Stimulated activated CD4-positive, alpha-beta T cell treated with anti-CD3 and anti-CD28 coated beads, Interleukin-1b, Interleukin-23, amount 100 ng/mL, for 1 hour (primary cell): ENCODE results near the gene SPEM1.

Experiments used
- DNase-seq, 2 donors: peaks; one replicate each; pipeline ENCODE4 v3.0.0-alpha.2; 2020; ENCODE audit warnings: low read depth in 2 of 2

SPEM1 gene

DNA sequence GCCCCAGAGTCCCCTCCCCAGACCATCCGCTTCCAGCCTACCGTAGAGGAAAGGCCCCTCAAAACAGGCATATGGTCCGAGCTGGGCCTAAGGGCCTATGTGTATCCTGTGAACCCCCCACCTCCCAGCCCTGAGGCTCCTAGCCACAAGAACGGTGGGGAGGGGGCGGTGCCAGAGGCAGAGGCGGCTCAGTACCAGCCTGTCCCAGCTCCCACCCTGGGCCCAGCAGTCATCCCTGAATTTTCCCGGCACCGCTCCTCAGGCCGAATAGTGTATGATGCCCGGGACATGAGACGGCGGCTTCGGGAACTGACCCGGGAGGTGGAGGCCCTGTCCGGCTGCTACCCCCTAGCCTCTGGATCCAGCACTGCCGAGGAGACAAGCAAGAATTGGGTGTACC lies 1.1 kb downstream of the SPEM1 start:
- no peak for DNase-seq

DNA sequence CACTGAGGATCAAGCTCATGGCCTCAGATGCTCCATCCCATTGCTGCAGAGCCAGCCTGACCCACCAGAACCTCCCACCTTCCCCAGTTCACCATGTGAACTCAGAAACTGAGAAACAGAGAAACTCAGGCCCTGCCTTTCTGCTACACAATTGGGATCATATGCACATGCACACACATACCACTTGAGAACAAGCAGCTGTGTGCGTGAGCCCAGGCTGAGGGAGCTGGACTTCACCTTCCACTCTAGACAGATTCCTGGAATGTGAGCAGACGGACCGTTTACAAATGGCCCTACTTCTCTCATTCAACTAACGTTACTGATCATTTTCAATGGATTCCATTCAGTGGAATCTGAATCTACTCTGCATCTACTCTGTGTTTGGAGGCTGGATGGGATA lies 3.6 kb downstream of the SPEM1 start:
- no peak for DNase-seq

DNA sequence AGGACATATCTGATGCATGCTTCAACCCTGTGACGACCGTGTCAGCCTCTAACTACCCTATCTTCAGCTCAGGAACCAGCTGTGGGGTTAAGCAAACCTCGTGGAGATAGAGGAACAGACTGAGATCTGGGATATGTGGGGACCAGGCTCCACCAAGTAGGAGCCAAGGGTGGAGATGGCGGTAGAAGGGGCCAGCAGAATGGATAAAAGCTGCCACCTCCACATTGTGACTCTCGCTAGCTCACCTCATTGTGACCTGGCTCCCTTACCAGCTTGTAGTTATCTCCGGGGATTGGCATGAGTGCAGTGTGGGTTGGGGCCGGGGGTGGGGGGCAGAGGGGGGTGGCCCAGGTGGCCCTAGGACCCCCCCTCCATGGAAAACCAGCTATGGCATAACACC lies 5.2 kb downstream of the SPEM1 start, which contains the start of gene SPEM2:
SPEM2 (plus strand) TSS at position 301 of the 400 bp plus-strand sequence; CDS start at position 374, 73 bp downstream.
- no peak for DNase-seq

DNA sequence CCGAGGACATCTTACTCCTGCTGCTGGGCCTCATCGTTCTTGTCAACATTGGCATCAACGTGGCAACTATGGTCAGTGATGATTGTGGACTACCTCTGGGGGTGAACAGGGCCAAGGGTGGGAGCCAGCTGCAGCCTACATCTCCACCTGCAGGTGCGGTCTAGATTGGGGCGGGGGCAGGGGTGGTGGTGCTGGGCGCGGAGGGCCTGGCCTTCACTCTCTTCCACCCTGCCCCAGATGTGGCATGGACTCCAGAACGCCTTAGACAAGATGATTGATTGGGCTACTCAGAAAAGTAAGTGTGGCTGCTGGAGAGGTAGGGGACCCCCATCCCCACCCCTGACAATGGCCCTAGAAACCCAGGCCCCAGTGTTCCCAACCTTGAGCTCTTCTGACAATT lies 5.6 kb downstream of the SPEM1 start:
- no peak for DNase-seq

DNA sequence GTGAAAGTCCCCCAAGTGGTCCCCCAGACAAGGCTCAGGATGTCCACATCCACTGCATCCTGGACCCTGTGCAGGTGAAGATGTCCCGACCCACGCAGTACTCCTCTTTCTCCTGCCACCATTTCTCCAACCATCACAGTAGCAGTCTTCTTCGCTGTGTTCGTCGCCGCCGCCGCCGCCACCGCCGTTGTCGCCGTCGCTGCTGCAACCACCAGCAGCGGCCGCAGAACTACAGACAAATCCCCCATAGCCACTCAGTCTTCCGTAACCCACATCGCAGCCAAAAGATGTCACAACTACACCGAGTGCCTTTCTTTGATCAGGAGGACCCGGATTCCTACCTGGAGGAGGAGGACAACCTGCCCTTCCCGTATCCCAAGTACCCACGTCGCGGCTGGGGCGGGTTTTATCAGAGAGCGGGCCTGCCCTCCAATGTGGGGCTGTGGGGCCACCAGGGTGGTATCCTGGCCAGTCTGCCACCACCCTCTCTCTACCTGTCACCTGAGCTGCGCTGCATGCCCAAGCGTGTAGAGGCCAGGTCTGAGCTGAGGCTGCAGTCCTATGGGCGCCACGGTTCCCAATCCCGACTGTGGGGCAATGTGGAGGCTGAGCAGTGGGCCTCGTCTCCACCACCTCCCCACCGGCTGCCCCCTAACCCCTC lies 6.2 kb downstream of the SPEM1 start:
- DNase-seq: no peak

DNA sequence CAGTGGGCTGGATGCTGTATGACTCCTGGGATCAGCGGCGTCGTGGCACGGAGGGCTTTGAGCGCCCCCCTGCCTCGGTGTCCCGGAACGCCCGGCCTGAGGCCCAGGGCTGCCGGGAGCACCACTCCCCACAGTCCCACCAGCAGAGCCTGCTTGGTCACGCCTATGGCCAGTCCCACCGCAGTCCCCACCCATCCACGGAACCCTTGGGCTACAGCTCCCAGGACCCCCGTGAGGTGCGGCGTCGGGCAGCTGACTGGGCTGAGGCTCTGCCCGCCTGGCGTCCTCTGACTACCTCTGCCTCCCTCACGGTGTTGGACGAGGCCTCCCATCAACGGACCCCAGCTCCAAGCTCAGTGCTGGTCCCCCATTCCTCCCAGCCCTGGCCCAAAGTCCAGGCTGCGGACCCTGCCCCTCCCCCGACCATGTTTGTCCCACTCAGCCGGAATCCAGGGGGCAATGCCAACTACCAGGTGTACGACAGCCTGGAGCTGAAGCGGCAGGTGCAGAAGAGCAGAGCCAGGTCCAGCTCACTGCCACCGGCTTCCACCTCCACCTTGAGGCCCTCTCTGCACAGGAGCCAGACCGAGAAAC lies 6.9 kb downstream of the SPEM1 start:
- DNase-seq: no peak

DNA sequence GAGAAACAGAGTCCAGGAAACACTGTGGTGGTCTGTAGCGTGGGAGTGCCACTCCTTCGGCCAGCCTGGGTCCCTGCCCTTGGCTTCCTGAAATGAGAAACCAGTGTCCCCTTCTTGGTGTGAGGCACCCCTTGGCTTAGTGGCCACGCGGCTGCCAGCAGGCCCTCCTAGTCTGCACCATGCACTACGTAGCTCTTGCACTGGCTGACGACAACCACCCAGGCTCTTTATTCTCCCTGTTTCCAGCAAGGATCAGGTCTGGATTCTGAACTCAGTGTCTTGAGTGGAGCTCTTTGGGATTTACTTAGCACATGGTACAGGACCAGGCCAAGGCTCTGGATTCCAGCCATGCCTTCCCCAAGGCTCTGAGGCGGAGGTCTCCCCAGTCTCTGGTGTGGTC lies 7.4 kb downstream of the SPEM1 start:
- no peak for DNase-seq

DNA sequence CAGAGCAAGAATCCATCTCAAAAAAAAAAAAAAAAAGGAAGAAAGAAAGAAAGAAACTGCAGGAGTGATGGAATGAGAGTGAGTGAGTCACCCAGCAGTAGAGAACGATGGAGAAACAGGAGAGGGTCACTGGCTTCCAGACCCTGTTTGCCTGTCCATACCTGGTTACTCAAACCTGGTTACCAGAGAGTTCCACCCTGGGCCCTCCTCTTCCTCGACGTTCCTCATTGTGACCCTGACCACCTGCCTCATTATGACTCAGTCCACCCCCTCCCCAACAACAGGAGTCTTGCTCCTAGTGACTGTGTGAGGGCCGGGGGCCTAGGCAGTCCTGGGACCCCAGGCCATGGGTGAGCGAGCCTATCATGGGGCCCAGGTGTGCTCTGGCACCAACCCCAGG lies 8.4 kb downstream of the SPEM1 start, which contains the start of gene SPEM3:
SPEM3 (plus strand) TSS at position 301 of the 400 bp plus-strand sequence; CDS start at position 347, 46 bp downstream.
- no peak for DNase-seq

DNA sequence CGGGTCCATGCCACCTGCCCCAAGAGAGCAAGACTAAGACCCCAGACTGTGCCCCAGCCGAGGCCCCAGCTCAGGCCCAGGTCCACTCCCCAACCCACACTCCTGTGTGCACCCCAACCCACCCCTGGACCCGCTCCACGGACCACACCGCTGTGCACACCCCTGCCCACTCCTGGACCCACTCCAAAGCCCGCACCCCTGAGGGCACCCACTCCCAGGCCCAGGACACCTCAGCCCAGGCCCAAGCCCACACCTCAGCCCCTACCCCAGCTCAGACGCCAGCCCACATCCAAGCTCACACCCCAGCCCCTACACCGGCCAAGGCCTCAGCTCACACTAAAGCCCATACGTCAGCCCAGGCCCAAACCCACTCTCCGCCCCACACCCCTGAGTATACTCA lies 9.6 kb downstream of the SPEM1 start:
- DNase-seq: no peak

DNA sequence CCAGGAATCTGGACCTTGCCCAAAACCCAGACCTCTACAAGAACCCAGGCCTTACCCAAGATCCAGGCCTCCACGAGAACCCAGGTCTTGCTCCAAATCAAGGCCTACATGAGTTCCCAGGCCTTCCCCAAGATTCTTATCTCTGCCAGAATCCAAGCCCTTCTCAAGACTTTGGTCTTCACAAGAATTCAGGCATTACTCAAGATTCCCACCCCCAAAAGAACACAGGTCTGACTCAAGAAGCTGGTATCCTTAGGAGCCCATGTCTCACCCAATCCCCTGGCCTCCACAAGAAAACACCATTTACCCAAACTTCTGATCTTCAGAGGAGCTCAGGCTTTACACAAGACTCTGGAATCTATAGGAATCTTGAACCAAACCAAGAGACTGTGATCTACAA lies 11.1 kb downstream of the SPEM1 start:
- no peak for DNase-seq

DNA sequence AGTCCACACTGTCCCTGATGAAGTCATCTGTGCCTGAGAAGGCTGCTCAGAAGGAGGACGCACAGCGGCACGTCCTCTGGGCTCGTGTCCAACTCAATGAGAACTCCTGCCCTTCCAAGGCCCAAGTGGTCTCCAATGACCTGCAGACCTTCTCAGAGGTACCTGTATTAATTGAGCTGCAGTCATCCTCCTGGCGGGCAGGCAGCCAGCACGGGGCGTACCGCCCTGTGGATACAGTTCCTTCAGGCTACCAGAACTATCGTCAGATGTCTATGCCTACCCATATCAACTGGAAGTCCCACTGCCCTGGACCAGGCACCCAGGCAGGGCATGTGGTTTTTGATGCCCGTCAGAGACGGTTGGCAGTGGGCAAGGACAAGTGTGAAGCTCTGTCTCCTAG lies 12.2 kb downstream of the SPEM1 start:
- DNase-seq: no peak

DNA sequence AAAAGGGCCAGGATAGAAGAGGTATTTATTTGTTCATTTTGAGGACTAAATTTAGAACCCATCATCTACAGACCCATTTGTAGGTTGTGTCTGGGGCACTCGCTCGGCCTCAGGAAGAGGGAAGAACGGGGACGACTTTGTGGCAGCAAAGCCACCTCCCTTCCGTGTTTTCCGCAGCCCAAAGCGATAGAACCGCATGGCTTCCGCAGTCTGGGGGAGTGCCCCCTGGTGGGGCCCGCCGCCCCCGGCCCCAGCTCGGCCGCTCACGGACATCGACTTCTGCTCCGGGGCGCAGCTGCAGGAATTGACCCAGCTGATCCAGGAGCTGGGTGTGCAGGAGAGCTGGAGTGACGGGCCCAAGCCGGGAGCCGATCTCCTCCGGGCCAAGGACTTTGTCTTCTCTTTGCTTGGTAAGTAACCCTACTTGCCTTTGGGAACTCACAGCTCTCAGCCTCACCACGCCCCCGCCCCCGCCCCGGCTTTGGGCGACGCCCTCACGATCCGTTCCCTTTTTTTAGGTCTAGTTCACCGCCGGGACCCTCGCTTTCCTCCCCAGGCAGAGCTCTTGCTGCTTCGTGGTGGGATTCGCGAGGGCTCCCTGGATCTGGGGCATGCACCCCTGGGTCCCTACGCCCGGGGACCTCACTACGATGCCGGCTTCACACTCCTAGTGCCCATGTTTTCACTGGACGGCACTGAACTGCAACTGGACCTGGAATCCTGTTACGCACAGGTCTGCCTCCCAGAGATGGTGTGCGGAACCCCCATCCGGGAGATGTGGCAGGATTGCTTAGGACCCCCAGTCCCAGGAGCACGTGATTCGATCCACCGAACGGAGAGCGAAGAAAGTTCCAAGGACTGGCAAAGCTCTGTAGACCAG lies 15.8 kb downstream of the SPEM1 start:
- DNase-seq: peak; percentile 18 to 27

DNA sequence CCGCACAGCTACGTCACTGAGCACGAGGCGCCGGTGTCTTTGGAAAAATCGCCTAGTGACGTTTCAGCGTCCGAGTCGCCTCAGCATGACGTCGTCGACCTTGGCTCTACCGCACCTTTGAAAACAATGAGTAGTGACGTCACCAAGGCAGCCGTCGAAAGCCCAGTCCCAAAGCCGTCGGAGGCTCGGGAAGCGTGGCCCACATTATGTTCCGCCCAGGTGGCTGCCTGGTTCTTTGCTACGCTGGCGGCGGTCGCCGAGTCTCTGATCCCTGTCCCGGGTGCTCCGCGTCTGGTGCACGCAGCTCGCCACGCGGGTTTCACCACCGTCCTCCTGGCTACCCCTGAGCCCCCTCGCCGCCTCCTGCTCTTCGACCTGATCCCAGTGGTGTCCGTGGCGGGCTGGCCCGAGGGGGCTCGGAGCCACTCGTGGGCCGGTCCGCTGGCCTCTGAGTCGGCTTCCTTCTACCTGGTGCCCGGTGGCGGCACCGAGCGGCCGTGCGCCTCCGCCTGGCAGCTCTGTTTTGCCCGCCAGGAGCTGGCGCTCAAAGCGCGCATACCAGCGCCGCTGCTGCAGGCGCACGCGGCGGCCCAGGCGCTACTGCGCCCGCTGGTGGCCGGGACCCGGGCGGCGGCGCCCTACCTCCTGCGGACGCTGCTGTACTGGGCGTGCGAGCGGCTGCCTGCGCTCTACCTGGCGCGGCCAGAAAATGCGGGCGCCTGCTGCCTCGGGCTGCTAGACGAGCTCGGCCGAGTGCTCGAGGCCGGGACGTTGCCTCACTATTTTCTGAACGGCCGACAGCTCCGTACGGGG lies 16.6 kb downstream of the SPEM1 start:
- peak; percentile 53 to 65 for DNase-seq

DNA sequence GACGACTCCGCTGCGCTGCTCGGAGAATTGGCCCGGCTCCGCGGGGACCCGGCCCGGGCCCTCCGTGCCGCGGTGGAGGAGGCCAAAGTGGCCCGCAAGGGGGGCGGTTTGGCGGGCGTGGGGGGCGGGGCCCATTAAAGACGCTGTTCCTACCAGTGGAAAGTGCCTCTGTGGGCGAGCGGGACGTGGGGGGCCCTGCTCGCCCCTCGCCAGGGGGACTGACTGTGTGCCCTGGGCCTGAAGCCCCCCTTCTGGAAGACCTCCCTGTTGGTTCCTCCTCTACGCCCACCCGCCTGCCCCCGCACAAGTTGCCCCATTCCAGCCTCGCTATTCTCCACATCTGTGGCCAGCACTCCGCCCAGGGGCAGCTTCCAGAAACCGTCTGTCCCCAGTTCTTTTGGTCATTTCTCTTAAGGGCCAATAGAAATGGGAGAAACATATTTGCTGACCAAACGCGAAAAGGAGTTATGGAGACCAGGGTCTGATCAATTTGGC lies 17.3 kb downstream of the SPEM1 start:
- DNase-seq: no peak

DNA sequence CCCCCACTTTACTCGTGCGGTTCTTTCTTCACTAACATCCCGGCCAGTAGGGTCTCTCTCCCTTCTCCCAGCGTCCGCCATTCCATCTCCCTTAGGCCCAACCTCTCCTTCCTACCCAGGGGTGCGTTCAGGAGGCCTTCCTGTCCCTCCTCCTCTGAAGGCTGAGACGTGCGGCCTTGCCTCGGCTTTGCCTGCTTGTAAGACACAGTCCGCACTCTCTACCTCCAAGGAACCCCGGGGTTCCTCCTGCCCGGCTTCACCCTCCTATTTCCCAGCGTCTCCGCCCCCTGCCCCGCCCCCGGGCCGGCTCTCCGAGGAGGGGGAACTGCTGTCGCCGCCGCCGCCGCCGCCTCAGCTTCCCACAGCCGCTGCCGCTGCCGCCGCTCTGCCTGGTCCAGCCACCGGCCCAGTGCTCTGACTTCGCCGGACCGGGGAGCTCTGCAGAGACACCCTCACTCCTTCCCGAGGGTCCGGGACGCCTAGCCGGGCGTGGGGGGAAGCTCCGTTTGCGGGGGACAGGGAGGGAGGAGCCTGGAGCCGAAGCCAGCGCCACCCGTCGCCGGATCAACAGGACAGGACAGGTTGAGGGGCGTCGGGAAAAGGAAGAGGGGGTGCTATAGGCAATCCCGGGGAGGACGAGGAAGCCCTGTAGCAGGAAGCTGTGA lies 18.0 kb downstream of the SPEM1 start:
- DNase-seq: peak; percentile 16 to 48

DNA sequence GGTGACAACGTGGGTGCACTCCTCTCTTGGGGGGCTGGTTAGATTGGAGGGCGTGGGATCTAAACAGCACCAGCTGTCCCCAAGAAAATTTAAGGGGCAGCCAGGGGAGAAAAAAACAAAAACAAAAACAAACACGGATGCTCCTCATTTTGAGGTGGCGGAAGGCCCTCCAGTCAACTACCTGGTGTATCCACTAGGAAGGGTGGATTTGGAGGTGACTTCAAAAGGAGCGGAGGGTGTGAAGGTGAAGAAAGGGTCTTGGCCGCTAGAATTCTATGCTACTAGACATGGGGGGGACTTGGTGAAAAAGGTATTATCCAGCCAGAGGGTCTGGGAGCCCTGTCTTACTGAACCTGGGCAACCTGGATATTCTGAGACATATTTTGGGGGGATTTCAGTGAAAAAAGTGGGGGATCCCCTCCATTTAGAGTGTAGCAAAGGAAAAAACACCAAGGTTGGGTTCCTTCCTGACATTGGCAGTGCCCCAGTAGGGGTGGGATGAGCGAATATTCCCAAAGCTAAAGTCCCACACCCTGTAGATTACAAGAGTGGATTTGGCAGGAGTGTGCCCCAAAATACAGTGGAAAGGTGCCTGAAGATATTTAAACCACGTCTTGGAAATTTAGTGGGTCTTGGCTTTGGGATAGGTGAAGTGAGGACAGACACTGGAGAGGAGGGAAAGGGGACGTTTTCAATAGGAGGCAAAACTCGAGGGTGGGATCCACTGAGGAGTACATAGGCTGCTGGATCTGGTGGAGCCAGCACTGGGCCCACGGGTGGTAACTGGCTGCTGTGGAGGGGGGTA lies 18.7 kb downstream of the SPEM1 start:
- DNase-seq: no peak

DNA sequence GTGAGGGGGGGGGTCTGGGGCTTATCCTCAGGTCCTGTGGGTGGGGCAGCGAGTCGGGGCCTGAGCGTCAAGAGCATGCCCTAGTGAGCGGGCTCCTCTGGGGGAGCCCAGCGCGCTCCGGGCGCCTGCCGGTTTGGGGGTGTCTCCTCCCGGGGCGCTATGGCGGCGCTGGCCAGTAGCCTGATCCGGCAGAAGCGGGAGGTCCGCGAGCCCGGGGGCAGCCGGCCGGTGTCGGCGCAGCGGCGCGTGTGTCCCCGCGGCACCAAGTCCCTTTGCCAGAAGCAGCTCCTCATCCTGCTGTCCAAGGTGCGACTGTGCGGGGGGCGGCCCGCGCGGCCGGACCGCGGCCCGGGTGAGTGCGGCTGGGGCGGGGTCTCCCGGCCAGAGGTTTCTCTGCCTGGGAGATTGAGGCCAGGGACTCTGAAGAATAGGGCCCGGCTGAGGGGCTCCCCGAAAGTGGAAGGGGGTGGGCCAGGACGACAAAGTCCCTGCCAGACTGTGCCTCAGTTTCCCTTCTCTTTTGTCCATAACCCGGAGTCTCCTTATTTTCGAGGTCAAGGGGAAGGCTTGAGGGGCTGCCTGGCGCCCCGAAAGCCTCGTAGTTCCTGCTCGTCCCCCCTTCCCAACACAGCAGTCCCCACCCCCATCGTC lies 19.5 kb downstream of the SPEM1 start, which contains the start of gene FGF11:
FGF11 (plus strand) TSS at position 51 of the 651 bp plus-strand sequence; CDS start at position 160, 109 bp downstream.
- no peak for DNase-seq

DNA sequence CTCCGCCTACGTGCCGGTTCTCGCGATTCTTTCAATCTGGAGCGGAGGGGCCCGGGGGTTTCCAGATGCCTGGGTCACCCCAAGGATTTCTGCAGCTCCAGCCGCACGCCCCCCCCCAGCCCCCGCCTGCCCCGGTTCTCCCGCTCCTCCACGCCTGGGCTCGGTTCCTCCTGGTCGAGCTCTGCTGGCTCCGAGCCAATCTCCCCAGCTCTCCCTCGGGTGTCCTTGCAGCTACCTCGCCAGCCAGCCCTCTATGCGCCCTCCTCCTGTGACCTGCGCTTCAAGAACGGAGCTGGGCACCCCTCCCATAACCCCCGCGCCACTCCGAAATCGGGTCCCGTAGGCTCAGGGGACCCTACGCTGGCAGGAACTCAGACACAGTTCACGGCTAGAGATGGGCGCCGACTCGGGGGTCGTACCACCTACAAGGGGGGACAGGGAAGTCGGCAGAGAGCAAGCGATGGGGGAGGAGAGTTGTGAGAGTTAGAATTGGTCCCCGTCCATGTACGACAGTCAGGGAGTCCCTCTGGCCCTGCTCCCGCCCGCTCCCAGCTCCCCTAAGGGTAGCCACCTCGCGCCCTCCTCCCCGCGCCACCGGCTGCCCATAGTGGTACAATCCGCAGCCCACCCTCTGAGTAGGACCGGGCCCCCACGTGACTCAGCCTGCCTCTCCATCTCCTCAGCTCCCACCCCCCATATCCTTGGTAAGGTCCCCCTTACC lies 20.1 kb downstream of the SPEM1 start:
- no peak for DNase-seq

DNA sequence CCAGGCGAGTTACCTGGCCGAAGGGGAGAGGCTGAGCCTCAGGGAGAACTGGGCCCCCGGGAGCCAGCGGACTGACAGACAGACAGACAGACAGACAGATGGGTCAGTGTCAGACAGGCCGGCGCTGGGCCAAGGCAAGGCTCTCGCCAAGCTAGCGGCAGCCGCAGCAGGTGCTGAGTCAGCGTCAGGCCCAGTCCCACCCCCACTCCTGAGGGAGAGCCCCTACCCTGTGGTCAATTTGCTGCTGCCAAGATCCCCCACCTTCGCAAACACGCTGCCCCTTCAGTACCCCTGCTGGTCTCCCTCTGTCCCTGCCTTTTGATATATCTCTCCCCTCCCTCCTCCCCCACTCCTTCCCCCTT lies 20.7 kb downstream of the SPEM1 start:
- no peak for DNase-seq
